Measurements from ENCODE around the gene PCDHA1.

DNA sequence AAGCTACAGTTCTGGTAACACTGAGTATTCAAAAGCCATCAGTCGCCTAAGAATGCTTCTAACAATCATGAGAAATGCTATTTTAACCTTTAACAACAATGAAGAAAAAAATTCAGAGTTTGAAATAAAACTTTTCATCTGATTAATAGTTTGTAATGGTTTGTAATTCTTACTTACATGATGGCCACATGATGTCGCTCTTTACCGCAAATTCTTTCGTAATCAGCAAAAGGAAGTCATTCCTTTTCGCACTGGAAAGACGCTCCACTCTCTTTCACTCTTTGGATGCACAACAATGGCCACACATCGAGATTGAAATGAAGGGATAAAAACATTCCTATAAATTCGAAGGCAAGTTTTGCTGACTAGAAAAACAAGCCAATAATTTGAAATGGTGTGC is 48.1 kb downstream of the PCDHA1 start, which contains the start of gene PCDHA7:
- TF ChIP-seq POLR2A (IDR thresholded peaks at IDR 0.05) (no peak), EP300 (IDR thresholded peaks at IDR 0.05) (no peak)
- TF ChIP-seq, protein P1, sequence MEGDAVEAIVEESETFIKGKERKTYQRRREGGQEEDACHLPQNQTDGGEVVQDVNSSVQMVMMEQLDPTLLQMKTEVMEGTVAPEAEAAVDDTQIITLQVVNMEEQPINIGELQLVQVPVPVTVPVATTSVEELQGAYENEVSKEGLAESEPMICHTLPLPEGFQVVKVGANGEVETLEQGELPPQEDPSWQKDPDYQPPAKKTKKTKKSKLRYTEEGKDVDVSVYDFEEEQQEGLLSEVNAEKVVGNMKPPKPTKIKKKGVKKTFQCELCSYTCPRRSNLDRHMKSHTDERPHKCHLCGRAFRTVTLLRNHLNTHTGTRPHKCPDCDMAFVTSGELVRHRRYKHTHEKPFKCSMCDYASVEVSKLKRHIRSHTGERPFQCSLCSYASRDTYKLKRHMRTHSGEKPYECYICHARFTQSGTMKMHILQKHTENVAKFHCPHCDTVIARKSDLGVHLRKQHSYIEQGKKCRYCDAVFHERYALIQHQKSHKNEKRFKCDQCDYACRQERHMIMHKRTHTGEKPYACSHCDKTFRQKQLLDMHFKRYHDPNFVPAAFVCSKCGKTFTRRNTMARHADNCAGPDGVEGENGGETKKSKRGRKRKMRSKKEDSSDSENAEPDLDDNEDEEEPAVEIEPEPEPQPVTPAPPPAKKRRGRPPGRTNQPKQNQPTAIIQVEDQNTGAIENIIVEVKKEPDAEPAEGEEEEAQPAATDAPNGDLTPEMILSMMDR (IDR thresholded peaks at IDR 0.05) = peak in 1 of 5 experiments; percentile 5
